ENCODE measurements around the gene ITFG2. TPM values are rescaled to one million over a fixed set of nuclear protein-coding genes. Genes with fewer than 3 reads are reported as not detected.
"Not testable (repeated sequence)": the region's sequence is repeated elsewhere in the genome, so short reads cannot be mapped to it uniquely, and the experiment has no call there.

The ITFG2 gene
- total RNA-seq, 1 donor from 2014 or later = 42.3 TPM

DNA sequence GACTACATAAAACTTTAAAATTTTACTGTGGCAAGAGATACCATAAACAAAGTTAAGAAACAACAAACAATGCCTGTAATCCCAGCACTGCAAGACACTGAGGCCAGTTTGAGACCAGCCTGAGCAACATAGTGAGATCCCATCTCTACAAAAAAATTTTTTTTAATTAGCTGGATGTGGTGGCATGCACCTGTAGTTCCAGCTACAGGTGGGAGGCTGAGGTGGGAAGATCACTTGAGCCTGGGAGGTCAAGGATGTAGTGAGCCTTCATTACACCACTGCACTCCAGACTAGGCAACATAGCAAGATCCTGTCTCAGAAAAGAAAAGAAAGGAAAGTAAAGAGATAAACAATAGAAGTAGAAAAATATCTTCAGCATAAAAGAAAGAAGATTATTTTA is 47.7 kb downstream of the ITFG2 start:
- no peak for DNase-seq
- intact Hi-C loops (cut with DNase I) = no loop called here
- Histone ChIP-seq H3K36me3 (no peaks in the 10 kb centered on the region), H3K27me3 (no peaks in the 10 kb centered on the region), H3K9me3 (no peaks in the 10 kb centered on the region), H3K4me3 (no peak overlapping the region), H3K4me1 (no peaks in the 10 kb centered on the region), H3K27ac (no peak overlapping the region)
- TF ChIP-seq CTCF (IDR thresholded peaks at IDR 0.05) = no peak
- no peak for ATAC-seq

DNA sequence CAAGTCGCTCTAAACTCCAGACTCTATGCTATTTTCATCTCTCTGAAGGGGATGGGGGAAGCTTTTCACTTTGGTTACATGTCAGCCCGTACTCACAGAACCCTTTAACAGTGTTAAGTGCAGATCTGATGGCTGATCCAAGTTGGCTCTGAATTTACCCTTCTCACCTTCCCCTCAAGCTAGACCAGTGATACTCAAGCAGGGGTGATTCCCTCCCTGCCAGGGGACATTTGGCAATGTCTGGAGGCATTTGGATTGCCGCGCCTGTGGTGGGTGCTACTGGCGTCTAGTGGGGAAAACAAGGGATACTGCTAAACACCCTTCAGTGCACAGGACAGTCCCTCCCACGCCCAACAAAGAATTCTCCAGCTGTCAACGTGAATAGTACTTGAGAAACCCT is 50.4 kb downstream of the ITFG2 start:
- intact Hi-C loops (cut with DNase I) = no loop called here
- ATAC-seq = no peak
- H3K36me3 ChIP-seq = no peaks in the 10 kb centered on the region

DNA sequence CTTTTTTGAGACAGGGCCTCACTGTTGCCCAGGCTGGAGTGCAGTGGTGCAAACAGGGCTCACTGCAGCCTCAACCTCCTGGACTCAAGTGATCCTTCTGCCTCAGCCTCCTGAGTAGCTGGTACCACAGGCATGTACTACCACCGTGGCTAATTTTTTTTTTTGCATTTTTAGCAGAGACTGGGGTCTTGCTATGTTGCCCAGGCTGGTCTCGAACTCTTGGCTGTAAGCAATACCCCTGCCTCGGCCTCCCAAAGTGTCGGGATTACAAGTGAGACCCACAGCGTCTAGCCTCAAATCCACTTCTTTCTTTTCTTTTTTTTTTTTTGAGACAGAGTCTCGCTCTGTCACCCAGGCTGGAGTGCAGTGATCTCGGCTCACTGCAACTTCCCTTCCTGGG is 50.9 kb downstream of the ITFG2 start:
- H3K27ac ChIP-seq; H3K9me3 ChIP-seq; H3K36me3 ChIP-seq; H3K27me3 ChIP-seq; H3K4me1 ChIP-seq; DNase-seq; intact Hi-C loops (cut with DNase I); H3K4me3 ChIP-seq; ATAC-seq: not testable (repeated sequence)

More for the DNA sequence above, 50.4 kb downstream of the ITFG2 start:
- H3K9me3 ChIP-seq = no peaks in the 10 kb centered on the region
- H3K4me3 ChIP-seq = no peak overlapping the region
- no peak overlapping the region for H3K27ac ChIP-seq
- no peak for TF ChIP-seq CTCF (IDR thresholded peaks at IDR 0.05)
- no peaks in the 10 kb centered on the region for H3K4me1 ChIP-seq
- H3K27me3 ChIP-seq = no peaks in the 10 kb centered on the region
- DNase-seq = no peak

GRCh38 chr12:2864198-2864597 is 51.7 kb downstream of the ITFG2 start:
- no peaks in the 10 kb centered on the region for H3K9me3 ChIP-seq
- TF ChIP-seq CTCF (IDR thresholded peaks at IDR 0.05) = no peak
- intact Hi-C loops (cut with DNase I) = no loop called here
- H3K27ac ChIP-seq = no peak overlapping the region
- no peaks in the 10 kb centered on the region for H3K4me1 ChIP-seq
- ATAC-seq (no peak), DNase-seq (no peak)
- H3K27me3 ChIP-seq = no peaks in the 10 kb centered on the region
- H3K4me3 ChIP-seq = no peak overlapping the region
- H3K36me3 ChIP-seq = no peaks in the 10 kb centered on the region

- H3K4me1 ChIP-seq; ATAC-seq; intact Hi-C loops (cut with DNase I); H3K9me3 ChIP-seq; DNase-seq; H3K27ac ChIP-seq; H3K4me3 ChIP-seq; H3K36me3 ChIP-seq; H3K27me3 ChIP-seq: not testable (repeated sequence)
These were observed 56.6 kb downstream of the ITFG2 start for GRCh38 chr12:2868986-2869632.

Other genes starting within 250 kb of the ITFG2 start
- 56.9 TPM for gene FKBP4, start 17.7 kb upstream of the ITFG2 start, total RNA-seq
- 0.61 TPM for gene NRIP2, start 22.4 kb downstream of the ITFG2 start, total RNA-seq
- gene TEX52, start 44.4 kb downstream of the ITFG2 start, total RNA-seq = not detected
- gene FOXM1, start 64.5 kb downstream of the ITFG2 start, total RNA-seq = 1.0 TPM
- 15.2 TPM for gene RHNO1, start 64.6 kb downstream of the ITFG2 start, total RNA-seq
- 16.3 TPM for gene TULP3, start 78.2 kb downstream of the ITFG2 start, total RNA-seq
- gene TEAD4, start 146.7 kb downstream of the ITFG2 start, total RNA-seq = 42.5 TPM

All from upper lobe of right lung (tissue), 1 donor.